ENCODE data around the gene CAMK1D.

GRCh38 chr10:12638781-12639180 is 289.4 kb downstream of the CAMK1D start:
- TF ChIP-seq CTCF (conservative IDR thresholded peaks at IDR 0.05 in 1 of 2, IDR thresholded peaks at IDR 0.05 in 1 of 2; ENCODE audit: extremely low read depth in 1 of 2, insufficient read depth in 1 of 2, low read depth in 1 of 2, low read length in 2 of 2): no peak
- no peak for TF ChIP-seq EZH2 (IDR thresholded peaks at IDR 0.05; ENCODE audit: borderline replicate concordance, low read length)
